AG09309 (cell line): ENCODE data around the gene GLIS1.

Source experiments
- DNase-seq: peaks from one replicate; pipeline ENCODE4 v3.0.0-alpha.2; 2010; ENCODE audit warnings: low read depth
- H3K4me3 ChIP-seq: 2 replicates; pipeline ENCODE4 v1.5.1; 2011; ENCODE audit warnings: mild to moderate bottlenecking, low read depth, low read length, moderate library complexity; ENCODE audit not compliant: control insufficient read depth
- CTCF ChIP-seq: IDR thresholded peaks from 2 replicates; pipeline ENCODE4 v1.5.1; 2011; ENCODE audit warnings: mild to moderate bottlenecking, low read depth, low read length, inconsistent platforms; ENCODE audit not compliant: insufficient read depth, control insufficient read depth; ENCODE audit errors: missing control alignments

GLIS1 gene

GRCh38 chr1:53689223-53689622 lies 49.7 kb downstream of the GLIS1 start:
- TF ChIP-seq CTCF = no peak
- no peak overlapping the region for H3K4me3 ChIP-seq
- no peak for DNase-seq

- no peak for DNase-seq
- no peak for TF ChIP-seq CTCF
- no peak overlapping the region for H3K4me3 ChIP-seq
These were observed 50.4 kb downstream of the GLIS1 start for GRCh38 chr1:53688381-53689102.

- no peak for TF ChIP-seq CTCF
- DNase-seq = no peak
- H3K4me3 ChIP-seq = no peak overlapping the region
These were observed 51.1 kb downstream of the GLIS1 start for GRCh38 chr1:53687901-53688300.

- H3K4me3 ChIP-seq = no peak overlapping the region
- TF ChIP-seq CTCF = no peak
- DNase-seq = no peak
These were observed 51.5 kb downstream of the GLIS1 start for GRCh38 chr1:53687426-53687825.

GRCh38 chr1:53686965-53687267 lies 52.0 kb downstream of the GLIS1 start:
- DNase-seq = no peak
- H3K4me3 ChIP-seq = no peak overlapping the region
- TF ChIP-seq CTCF = no peak

- DNase-seq = no peak
- TF ChIP-seq CTCF = no peak
- no peak overlapping the region for H3K4me3 ChIP-seq
These were observed 52.6 kb downstream of the GLIS1 start for GRCh38 chr1:53686091-53686964.
